HG03045 (cell line): Measurements from ENCODE around the gene LNPK.
"Not testable (repeated sequence)": the region's sequence is repeated elsewhere in the genome, so short reads cannot be mapped to it uniquely, and the experiment has no call there.

Experiments used
- ATAC-seq: cut with Tn5 transposase; IDR thresholded peaks from one replicate; pipeline ENCODE4 v1.9.1; 2021; ENCODE audit warnings: mild to moderate bottlenecking, moderate library complexity; ENCODE audit not compliant: unreplicated experiment

LNPK gene

DNA sequence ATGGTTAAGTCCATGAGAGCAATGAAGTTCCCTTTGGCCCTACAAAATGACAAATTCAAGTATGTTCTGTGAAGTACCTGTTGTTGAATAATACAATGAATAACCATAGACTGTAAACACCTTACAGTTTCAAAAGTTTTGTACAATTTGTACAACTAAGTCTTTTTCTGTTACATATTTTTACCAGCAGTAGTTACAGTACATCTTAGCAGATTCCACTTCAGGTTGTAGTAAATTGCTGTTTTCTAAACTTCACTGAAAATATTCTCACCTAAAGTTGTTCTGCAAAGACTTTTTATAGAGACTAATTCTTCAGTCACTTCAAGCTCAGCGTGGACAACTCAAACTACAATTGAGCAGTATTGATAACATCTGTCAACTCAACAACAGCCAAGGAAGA is 28.7 kb downstream of the LNPK start:
- no peak for ATAC-seq

GRCh38 chr2:175966839-175967238 is 35.2 kb downstream of the LNPK start:
- ATAC-seq, result no peak

DNA sequence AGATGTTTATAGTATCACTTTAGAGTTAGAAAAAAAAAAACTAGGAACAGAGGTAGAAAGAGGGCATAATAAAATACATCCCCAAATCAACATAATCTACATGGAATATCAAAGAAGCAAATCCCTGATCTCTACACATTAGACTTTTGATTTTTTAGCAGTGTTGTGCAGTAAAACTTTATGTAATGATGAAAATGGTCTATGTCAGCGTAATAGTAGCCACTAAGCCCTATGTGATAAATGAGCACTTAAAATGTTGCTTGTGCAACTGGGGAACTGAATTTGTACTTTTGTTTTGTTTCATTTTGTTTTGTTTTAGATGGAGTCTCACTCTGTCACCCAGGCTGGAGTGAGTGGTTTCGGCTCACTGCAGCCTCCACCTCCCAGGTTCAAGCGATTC is 36.3 kb downstream of the LNPK start:
- no peak for ATAC-seq

GRCh38 chr2:175964195-175964594 is 37.9 kb downstream of the LNPK start:
- no peak for ATAC-seq

- ATAC-seq, result not testable (repeated sequence)
These were observed 38.9 kb downstream of the LNPK start for GRCh38 chr2:175963171-175963570.

- ATAC-seq, result no peak
These were observed 44.2 kb downstream of the LNPK start for GRCh38 chr2:175957845-175958244.

DNA sequence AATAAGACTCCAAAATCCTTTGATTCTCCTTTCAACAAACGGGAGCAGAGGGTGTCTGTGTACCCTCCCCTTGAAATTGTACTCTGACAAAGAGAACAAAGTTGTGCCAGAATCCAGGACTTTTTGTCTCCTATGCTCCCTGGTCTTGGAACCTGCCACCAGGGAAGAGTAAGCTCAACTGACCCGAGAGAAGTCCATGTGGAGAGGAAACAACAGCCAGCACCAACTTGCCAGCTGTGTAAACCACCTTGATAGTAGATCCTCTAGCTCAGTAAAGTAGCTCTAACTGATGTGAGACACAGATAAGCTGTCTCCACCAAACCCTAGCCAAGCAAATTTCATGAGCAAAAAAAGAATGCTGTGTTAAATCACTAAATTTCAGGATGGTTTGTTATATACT is 46.9 kb downstream of the LNPK start:
- ATAC-seq, result no peak

- ATAC-seq, result no peak
These were observed 51.6 kb downstream of the LNPK start for GRCh38 chr2:175950512-175950911.

- ATAC-seq, result no peak
These were observed 53.9 kb downstream of the LNPK start for GRCh38 chr2:175948191-175948590.

GRCh38 chr2:175947073-175947472 is 55.0 kb downstream of the LNPK start:
- ATAC-seq, result no peak

GRCh38 chr2:175941699-175942098 is 60.4 kb downstream of the LNPK start:
- no peak for ATAC-seq

DNA sequence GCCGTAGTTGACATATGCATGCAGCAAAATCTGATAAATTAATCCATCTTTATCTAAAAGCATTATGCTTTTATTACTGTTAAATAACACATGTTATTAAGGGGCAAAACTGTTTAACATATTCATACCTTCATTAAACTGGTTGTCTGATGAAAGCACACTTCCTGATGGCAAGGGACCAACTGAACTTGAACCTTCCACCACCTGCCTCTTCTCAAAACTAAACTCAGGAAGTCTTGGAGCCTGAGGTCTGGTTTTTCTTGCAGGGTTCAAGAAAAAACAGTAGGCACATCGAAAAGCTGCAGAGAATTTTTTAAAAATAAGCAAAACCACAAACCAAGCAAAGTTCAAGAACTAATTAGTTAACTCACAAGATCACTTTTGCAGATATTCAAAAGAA is 64.9 kb downstream of the LNPK start:
- no peak for ATAC-seq

DNA sequence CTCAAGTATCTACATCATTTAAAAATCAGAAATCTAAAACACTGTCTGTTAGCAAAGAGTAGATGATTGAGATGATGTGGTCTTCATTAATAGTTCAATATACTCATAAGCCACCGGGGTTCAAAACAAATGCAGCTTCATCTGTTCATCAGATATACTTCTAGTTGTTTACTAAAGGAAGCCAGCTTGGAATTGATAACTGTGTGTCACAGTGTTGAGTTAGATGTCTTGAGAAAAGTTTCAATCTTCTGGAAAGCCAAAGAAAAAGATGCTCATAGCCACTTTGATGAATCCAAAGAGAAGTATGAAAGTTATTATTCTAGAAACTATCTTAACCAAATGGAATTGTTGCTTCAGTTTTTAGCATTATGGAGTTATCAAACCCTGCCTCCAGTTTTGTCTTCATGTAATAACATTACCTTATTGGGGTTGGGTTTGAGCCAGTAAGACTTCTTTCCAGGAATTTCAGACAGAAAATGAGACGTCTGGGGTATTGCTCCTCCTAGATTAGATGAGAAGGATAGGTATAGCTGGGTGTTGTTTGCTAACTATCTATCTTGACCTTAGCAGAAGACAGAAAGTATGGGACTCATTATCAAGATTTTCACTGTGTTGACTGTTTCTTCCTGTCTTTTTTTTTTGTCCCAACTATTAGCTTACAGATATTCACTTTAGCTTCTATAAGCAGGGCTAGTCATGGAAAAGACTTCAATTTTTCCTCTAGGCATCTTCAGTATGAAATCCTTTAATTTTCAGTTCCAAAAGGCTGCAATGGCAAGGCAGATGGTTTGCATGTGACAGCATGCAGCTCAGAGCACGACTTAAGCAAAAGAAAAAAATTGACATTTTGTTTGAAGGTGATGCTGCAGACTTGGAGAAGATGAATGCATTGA is 66.5 kb downstream of the LNPK start:
- ATAC-seq, result no peak

GRCh38 chr2:175932675-175933074 is 69.4 kb downstream of the LNPK start:
- no peak for ATAC-seq

DNA sequence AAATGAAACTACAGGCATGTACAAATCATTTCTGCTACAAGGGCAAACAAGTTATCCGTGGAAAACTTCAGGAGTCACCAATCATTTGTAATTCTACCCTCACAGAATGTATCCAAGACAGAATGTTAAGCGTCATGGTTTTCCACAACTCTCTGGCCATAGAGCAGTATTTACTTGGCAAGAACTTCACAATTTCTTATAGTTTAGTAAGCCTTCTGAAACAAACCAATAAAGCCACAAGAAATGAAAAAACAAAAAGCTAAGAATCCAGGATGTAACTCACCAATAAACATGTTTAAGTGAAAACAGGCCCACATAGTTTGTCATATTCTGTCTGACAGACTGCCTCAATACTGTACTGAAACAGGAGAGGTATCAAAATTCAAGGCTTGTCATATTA is 70.3 kb downstream of the LNPK start:
- no peak for ATAC-seq

- ATAC-seq, result no peak
These were observed 71.6 kb downstream of the LNPK start for GRCh38 chr2:175930504-175930903.

DNA sequence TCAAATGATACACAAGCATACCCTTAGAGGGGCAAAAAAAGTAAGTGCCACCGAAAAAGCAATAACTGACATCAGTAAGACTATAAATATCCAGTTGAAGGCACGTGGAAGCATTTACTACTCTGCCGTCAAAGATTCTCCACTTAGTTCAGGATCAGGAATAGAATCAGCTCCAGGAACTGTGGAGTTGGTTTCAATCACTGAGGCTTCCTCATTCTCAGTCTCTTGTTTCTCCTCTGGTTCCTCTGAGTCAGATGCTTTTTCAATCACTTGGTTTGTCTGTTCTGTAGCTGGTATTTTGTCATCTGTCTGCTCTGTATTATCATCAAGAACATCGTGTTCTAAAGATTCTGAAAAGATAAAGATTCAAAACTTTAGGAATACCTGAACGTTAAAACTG is 72.2 kb downstream of the LNPK start:
- ATAC-seq, result no peak

GRCh38 chr2:175926272-175926671 is 75.8 kb downstream of the LNPK start:
- ATAC-seq, result no peak

DNA sequence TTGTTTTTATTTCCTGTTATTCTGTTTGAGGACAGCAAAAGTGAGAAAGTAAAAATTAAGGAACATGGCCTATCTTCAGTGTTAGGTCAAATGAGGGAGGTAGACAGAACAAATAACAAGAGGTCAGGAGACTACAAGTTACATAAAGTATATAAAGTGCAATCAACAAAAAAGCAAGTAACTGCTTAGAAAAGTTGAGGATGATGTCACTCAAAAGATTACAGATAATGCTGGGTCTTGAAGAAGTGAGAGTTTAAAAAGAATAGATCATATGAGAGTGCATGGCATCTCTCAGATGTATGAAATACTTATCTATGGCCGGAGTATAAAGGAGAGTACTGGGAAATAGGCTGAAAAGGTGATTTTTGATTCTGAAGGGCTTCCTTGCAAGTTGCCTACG is 79.9 kb downstream of the LNPK start:
- ATAC-seq, result no peak

- ATAC-seq, result no peak
These were observed 83.1 kb downstream of the LNPK start for GRCh38 chr2:175918935-175919334.

DNA sequence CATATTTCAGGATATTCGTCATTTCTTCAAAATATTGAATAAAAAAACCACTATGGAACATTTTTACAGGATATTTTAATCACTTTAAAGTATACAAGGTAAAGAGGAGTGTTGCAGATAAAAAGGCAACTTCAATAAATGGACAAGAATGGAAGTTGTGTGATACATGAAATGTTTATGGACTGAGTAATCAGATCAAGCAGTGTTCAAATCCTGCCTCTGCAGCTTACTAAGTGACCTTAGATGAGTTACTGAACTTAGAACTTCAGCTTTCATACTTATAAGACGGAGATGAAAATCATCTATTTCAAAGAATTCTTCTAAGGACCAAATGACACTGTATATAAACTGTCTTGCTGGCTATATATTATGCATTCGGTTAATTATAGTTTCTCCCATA is 87.2 kb downstream of the LNPK start:
- no peak for ATAC-seq

- not testable (repeated sequence) for ATAC-seq
These were observed 88.0 kb downstream of the LNPK start for GRCh38 chr2:175913849-175914743.
